ENCODE results near the gene CAMSAP1.
"Not testable (repeated sequence)": the region's sequence is repeated elsewhere in the genome, so short reads cannot be mapped to it uniquely, and the experiment has no call there.

Gene CAMSAP1

GRCh38 chr9:135914921-135915320 is 7.6 kb upstream of the CAMSAP1 start:
- H3K9me3 ChIP-seq (ENCODE audit: control insufficient read depth, insufficient read depth, low read depth, low read length), result peaks cover 2% of the 10 kb centered on the region; the same call in 1 of the 2 replicates
- peaks cover 16 to 58% of the 10 kb centered on the region in 2 experiments for H3K36me3 ChIP-seq (ENCODE audit: control insufficient read depth in 2 of 2, insufficient read depth in 1 of 2, low read length in 2 of 2)
- H3K4me3 ChIP-seq (ENCODE audit: low read depth, low read length), result no peak overlapping the region
- no peak overlapping the region for H3K27ac ChIP-seq (ENCODE audit: extremely low read depth, low read depth, low read length)
- TF ChIP-seq ZNF626 (tag by site-specific recombination; IDR thresholded peaks at IDR 0.05) (no peak), ZNF830 (tag by site-specific recombination; IDR thresholded peaks at IDR 0.05; ENCODE audit: low read depth) (no peak), ZNF114 (tag by site-specific recombination; IDR thresholded peaks at IDR 0.05) (no peak), ZNF19 (tag by site-specific recombination; IDR thresholded peaks at IDR 0.05; ENCODE audit: low read depth) (no peak), ZNF660 (tag by site-specific recombination; IDR thresholded peaks at IDR 0.05) (no peak), GLIS2 (tag by site-specific recombination; IDR thresholded peaks at IDR 0.05) (no peak), ZBTB7A (tag by site-specific recombination; IDR thresholded peaks at IDR 0.05; ENCODE audit: low read depth) (no peak), KLF8 (tag by site-specific recombination; IDR thresholded peaks at IDR 0.05) (no peak), ZNF292 (tag by site-specific recombination; IDR thresholded peaks at IDR 0.05; ENCODE audit: borderline replicate concordance, low read depth) (no peak), ZFP69B (tag by site-specific recombination; IDR thresholded peaks at IDR 0.05) (no peak), PRDM2 (tag by site-specific recombination; IDR thresholded peaks at IDR 0.05; ENCODE audit: borderline replicate concordance) (no peak)
- TF ChIP-seq, protein P1, sequence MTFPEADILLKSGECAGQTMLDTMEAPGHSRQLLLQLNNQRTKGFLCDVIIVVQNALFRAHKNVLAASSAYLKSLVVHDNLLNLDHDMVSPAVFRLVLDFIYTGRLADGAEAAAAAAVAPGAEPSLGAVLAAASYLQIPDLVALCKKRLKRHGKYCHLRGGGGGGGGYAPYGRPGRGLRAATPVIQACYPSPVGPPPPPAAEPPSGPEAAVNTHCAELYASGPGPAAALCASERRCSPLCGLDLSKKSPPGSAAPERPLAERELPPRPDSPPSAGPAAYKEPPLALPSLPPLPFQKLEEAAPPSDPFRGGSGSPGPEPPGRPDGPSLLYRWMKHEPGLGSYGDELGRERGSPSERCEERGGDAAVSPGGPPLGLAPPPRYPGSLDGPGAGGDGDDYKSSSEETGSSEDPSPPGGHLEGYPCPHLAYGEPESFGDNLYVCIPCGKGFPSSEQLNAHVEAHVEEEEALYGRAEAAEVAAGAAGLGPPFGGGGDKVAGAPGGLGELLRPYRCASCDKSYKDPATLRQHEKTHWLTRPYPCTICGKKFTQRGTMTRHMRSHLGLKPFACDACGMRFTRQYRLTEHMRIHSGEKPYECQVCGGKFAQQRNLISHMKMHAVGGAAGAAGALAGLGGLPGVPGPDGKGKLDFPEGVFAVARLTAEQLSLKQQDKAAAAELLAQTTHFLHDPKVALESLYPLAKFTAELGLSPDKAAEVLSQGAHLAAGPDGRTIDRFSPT (tag by site-specific recombination; IDR thresholded peaks at IDR 0.05), result no peak
- TF ChIP-seq, protein P2, sequence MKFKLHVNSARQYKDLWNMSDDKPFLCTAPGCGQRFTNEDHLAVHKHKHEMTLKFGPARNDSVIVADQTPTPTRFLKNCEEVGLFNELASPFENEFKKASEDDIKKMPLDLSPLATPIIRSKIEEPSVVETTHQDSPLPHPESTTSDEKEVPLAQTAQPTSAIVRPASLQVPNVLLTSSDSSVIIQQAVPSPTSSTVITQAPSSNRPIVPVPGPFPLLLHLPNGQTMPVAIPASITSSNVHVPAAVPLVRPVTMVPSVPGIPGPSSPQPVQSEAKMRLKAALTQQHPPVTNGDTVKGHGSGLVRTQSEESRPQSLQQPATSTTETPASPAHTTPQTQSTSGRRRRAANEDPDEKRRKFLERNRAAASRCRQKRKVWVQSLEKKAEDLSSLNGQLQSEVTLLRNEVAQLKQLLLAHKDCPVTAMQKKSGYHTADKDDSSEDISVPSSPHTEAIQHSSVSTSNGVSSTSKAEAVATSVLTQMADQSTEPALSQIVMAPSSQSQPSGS (tag by site-specific recombination; IDR thresholded peaks at IDR 0.05; ENCODE audit: low read depth), result no peak
- TF ChIP-seq, protein P3, sequence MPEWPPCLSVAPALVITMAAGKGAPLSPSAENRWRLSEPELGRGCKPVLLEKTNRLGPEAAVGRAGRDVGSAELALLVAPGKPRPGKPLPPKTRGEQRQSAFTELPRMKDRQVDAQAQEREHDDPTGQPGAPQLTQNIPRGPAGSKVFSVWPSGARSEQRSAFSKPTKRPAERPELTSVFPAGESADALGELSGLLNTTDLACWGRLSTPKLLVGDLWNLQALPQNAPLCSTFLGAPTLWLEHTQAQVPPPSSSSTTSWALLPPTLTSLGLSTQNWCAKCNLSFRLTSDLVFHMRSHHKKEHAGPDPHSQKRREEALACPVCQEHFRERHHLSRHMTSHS (tag by site-specific recombination; IDR thresholded peaks at IDR 0.05), result no peak
- TF ChIP-seq, protein P4, sequence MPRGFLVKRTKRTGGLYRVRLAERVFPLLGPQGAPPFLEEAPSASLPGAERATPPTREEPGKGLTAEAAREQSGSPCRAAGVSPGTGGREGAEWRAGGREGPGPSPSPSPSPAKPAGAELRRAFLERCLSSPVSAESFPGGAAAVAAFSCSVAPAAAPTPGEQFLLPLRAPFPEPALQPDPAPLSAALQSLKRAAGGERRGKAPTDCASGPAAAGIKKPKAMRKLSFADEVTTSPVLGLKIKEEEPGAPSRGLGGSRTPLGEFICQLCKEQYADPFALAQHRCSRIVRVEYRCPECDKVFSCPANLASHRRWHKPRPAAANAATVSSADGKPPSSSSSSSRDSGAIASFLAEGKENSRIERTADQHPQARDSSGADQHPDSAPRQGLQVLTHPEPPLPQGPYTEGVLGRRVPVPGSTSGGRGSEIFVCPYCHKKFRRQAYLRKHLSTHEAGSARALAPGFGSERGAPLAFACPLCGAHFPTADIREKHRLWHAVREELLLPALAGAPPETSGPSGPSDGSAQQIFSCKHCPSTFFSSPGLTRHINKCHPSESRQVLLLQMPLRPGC (tag by site-specific recombination; IDR thresholded peaks at IDR 0.05), result no peak
- CTCF ChIA-PET, result interaction anchor here (0.6 kb wide), 1 partner anchor 52 kb away, joined by 3 read pairs; no protein-coding TSS in a partner anchor
- no peaks in the 10 kb centered on the region for H3K4me1 ChIP-seq (ENCODE audit: control insufficient read depth, insufficient read depth, low read length)
- POLR2A ChIA-PET, result no interaction called here

- CTCF ChIA-PET, result interaction anchor here (0.6 kb wide), 1 partner anchor 46 kb away, joined by 4 read pairs; no protein-coding TSS in a partner anchor
- H3K27ac ChIP-seq (ENCODE audit: extremely low read depth, low read depth, low read length); H3K9me3 ChIP-seq (ENCODE audit: control insufficient read depth, insufficient read depth, low read depth, low read length); POLR2A ChIA-PET; H3K4me3 ChIP-seq (ENCODE audit: low read depth, low read length); H3K4me1 ChIP-seq (ENCODE audit: control insufficient read depth, insufficient read depth, low read length): not testable (repeated sequence)
- peaks cover 16 to 70% of the 10 kb centered on the region in 2 experiments for H3K36me3 ChIP-seq (ENCODE audit: control insufficient read depth in 2 of 2, insufficient read depth in 1 of 2, low read length in 2 of 2)
These were observed 3.9 kb upstream of the CAMSAP1 start for GRCh38 chr9:135911233-135911632.
